Myocyte (in vitro differentiated cells): ENCODE results near the gene GPX4. TPM values are rescaled to one million over a fixed set of nuclear protein-coding genes. Genes with fewer than 3 reads are reported as not detected.

ENCODE experiments used
- DNase-seq: peaks from one replicate; pipeline ENCODE4 v3.0.0-alpha.2; 2012; ENCODE audit warnings: low read depth
- total RNA-seq: library from RNA; depleted of rRNA; stranded (reverse); fragments of >200 nt; gene quantifications from 2 replicates; pipeline ENCODE4 v1.2.3, GENCODE V29; 2014

GPX4 gene
- total RNA-seq, 1 donor from 2014 or later: 475 TPM

DNA sequence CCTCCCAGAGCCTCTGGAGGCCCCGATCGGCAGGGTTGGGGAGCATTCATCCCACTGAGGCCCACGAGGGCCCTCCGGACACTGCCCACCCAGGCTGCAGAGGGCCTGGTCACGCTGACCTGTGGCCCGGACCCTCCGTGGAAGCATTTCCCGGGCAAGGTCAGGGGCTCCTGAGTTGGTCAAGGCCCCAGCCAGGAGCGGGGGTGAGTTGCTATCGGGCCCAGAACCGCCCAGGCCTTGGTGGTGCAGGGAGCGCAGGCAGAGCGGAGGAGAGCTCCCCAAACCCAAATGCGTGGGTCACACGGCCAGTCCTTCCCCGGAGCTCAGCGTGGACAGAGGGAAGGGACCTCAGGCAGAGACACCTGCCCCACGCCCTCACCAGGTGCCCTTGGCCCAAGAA lies 25.7 kb downstream of the GPX4 start:
- DNase-seq: no peak

GRCh38 chr19:1130771-1131717 lies 27.2 kb downstream of the GPX4 start:
- DNase-seq: peak; percentile 19

GRCh38 chr19:1131718-1132551 lies 28.1 kb downstream of the GPX4 start:
- DNase-seq: peak; percentile 73

DNA sequence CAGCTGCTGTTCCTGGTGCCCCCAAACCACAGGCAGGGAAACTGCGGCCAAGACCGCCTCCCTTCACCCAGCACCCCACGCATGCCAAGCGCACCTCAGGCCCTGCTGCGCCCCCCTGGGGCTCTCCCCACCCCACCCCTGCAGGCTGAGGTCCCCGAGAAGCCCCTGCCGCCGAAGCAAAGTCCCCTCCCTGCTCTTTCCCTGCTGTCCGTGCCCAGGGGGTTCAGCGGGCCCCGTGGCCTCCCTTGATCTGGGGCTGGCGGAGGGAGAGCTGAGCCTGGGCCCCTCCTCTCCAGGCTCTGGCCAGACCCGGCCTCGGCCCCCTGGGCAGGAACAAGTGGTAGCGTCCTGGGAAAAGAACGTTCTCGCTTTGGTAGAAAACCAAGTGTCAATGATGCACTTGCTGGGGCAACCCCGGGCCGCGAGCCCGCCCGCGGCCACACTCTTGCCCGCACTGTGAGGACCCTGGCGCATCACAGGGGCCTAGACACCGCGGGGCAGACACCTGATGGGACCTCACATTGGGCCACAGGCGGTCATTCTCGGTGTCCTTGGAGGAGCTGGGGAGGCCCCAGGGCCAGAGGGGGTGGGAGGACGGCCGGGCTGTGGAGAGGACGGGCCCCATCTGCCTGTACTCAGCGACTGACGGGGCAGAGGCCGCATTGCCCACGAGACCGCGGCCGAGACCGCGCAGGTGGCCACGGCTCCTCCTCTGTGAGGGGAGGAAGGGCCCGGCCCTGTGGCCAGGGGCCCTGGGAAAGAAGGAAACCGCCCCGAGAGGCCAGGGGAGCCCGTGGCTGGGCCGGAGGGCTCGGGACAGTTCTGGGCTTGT lies 29.0 kb downstream of the GPX4 start:
- DNase-seq: no peak

GRCh38 chr19:1133471-1133929 lies 29.7 kb downstream of the GPX4 start:
- DNase-seq: no peak

GRCh38 chr19:1134431-1134830 lies 30.6 kb downstream of the GPX4 start:
- DNase-seq: no peak

DNA sequence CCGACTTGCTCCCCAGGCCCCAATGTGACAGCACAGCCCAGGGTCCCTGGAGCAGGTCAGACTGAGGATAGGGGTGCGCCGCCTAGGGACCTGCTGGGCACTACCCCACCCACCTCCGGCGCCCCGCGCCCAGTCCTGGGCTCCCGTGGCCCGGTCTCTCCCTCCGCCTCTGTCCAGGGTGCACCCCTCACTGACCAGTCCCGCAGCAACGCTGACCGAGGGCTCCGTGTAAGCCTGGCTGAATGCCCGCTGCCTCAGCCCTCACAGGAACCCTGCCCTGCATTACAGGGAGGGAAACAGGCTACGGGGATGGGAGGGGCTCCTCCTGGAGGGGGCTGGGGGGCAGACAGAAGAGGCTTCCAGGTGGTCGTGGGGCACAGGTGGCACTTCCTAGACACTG lies 31.7 kb downstream of the GPX4 start:
- no peak for DNase-seq

DNA sequence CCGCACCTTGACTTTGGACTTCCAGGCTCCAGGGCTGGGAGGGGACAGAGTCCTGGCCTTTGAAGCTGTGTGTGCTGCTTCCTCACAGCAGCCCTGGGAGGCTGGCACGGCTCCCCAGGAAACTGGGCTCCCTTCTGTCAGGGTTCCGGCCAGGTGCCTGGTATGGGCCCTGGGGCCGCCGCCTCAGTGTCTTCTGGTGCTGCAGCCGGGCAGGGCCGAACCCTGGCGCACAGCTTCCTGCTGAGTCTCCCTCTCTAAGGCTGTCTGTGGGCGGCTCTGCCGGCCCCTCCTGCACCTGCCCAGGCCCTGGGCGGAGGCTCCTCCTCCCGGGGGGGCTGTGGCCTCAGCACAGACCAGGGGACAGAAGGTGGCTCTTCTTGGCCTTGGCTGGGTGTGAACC lies 32.4 kb downstream of the GPX4 start:
- no peak for DNase-seq

GRCh38 chr19:1136621-1137317 lies 33.0 kb downstream of the GPX4 start:
- DNase-seq: peak; percentile 48

DNA sequence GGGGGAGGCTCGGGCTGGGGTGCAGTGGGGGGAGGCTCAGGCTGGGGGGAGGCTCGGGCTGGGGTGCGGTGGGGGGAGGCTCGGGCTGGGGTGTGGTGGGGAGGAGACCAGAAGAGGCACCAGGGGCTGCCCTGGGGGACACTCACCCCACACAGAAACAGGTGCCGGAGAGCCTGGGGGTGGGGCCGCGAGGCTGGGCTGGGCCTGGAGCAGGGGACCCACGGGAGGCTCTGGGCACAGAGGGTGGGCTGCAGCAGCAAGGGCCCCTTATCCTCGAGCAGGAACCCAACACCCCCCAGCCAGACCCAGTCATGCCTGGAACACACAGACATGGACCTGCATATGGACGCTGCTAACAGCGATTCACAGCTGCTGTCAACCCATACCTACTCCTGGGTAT lies 34.3 kb downstream of the GPX4 start:
- no peak for DNase-seq

GRCh38 chr19:1139126-1139525 lies 35.3 kb downstream of the GPX4 start:
- no peak for DNase-seq

DNA sequence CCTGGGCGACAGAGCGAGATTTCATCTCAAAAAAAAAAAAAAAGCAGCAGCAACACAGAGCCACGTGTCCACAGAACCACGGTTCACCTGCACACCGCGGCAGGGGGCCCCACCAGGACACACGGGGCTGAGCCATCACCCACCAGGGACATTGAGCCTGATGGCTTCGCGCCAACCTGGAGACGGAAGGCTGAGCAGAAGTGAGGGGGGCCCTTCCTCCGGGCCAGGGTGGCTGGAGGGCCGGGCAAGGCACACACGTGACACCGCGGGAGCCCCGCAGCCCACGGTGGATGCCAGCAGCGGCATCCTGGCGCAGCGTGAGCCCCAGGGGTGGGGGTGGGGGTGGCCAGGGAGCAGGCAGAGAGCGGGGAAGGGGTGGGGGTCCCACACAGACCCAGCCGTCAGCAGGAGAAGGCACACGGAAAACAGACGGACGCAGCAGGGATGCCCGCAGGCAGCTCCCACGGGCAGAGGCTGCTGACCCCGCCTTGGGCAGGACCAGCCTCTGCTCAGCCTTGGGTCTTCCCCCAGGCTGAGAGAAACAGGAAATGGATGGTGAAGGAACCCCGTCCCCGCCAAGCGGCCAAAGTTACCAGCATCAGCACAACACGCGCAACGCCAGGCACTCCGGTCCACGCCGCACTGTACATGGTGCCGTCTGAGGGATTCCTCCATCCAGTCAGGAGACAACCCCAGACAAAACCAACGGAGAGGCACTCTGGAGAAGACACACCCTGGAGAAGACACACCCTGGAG lies 36.7 kb downstream of the GPX4 start:
- DNase-seq: no peak

DNA sequence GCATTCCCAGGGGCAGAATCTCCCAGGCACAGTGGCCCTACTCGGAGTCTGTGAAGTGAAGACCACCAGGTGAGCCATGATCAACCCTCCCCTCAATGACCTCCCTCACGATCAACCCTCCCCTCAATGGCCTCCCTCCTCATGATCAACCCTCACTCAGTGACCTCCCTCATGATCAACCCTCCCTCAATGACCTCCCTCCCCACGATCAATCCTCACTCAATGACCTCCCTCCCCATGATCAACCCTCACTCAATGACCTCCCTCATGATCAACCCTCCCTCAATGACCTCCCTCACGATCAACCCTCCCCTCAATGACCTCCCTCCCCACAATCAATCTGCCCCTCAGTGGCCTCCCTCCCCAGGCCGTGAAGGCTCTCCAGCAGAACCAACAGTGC lies 38.1 kb downstream of the GPX4 start:
- DNase-seq: no peak

- no peak for DNase-seq
These were observed 40.1 kb downstream of the GPX4 start for GRCh38 chr19:1143828-1144399.

- DNase-seq: no peak
These were observed 40.9 kb downstream of the GPX4 start for GRCh38 chr19:1144741-1145140.

- DNase-seq: no peak
These were observed 42.0 kb downstream of the GPX4 start for GRCh38 chr19:1145635-1146411.

GRCh38 chr19:1146412-1146699 lies 42.6 kb downstream of the GPX4 start:
- DNase-seq: no peak

DNA sequence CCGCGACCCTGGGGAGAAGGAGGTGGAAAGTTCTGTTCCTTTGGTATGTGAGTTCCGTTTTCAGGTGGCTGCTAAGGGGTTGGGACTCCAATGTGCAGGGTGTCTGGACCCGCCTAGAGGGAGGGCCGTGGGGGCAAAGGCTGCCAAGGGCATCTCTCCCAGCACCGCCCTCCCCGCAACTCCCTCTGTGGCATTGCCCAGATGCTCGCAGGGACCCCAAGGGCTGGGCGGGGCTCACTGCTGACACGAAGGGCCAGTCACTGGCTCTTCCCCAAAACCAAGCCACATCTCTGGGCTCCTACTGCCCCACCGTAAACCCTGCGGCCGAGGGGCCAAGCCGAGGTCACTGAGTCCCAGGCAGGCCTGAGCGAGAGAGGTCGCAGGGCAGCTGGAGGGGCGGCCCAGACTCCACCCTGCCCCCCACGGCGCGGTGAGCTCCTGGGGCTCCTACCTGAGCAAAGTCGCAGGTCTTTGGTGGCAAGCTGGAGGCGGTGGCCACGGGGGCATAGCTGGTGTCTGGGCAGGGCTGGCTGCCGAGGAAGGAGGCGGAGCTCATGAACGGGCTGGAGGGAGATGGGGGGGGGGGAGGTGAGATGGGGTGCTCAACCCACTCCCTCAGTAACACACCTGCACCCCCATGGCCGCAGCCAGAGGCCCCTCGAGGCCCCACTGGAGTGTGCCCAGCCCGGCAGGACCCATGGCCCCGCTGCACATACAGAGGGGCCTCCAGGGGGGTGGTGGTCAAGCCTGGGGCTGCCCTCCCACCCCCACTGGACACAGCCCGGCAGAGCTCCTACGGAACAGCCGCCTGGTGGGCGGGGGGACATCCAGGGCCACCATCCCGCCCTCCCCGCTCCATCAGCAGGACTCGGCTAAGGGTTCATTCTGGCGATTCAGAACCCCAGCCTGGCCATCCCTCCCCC lies 43.3 kb downstream of the GPX4 start:
- DNase-seq: no peak
